Activated CD4-positive, CD25-positive, alpha-beta regulatory T cell treated with anti-CD3 and anti-CD28 coated beads, Interleukin-2, amount 50 U/mL, for 72 hours (primary cell): Measurements from ENCODE around the gene SLC6A3.
A peak's percentile ranks its signal among the peaks of the same experiment; 100 is the strongest.

Source experiments
- DNase-seq: peaks from one replicate; pipeline ENCODE4 v3.0.0; 2021

Gene SLC6A3

GRCh38 chr5:1344975-1345838 is 100.0 kb downstream of the SLC6A3 start, which contains the start of gene CLPTM1L:
CLPTM1L (minus strand) TSS chr5:1345099; CDS start chr5:1344841, 258 bp downstream.
- DNase-seq = peak; percentile 90

GRCh38 chr5:1343931-1344901 is 101.0 kb downstream of the SLC6A3 start:
- no peak for DNase-seq

- no peak for DNase-seq
These were observed 101.9 kb downstream of the SLC6A3 start for GRCh38 chr5:1343315-1343751.
